GM12864 (cell line): Measurements from ENCODE around the gene SCAI.
"Not testable (repeated sequence)": the region's sequence is repeated elsewhere in the genome, so short reads cannot be mapped to it uniquely, and the experiment has no call there.

Source experiments
- DNase-seq: peaks from one replicate; pipeline ENCODE4 v3.0.0-alpha.2; 2011; ENCODE audit warnings: low read depth
- H3K4me3 ChIP-seq: 2 replicates; pipeline ENCODE4 v1.5.1; 2011; ENCODE audit warnings: mild to moderate bottlenecking, low read depth, low read length, control low read depth
- CTCF ChIP-seq: IDR thresholded peaks from 2 replicates; pipeline ENCODE4 v1.5.1; 2011; ENCODE audit warnings: low read depth, mild to moderate bottlenecking, moderate library complexity, low read length, control low read depth, inconsistent platforms; ENCODE audit errors: missing control alignments

SCAI gene

GRCh38 chr9:125121146-125121545 lies 22.2 kb downstream of the SCAI start:
- no peak overlapping the region for H3K4me3 ChIP-seq
- no peak for DNase-seq
- no peak for TF ChIP-seq CTCF

- no peak overlapping the region for H3K4me3 ChIP-seq
- no peak for TF ChIP-seq CTCF
- no peak for DNase-seq
Observed at GRCh38 chr9:125119643-125120286, 23.6 kb downstream of the SCAI start.

GRCh38 chr9:125118696-125119095 lies 24.6 kb downstream of the SCAI start:
- not testable (repeated sequence) for H3K4me3 ChIP-seq, DNase-seq

GRCh38 chr9:125114503-125114902 lies 28.8 kb downstream of the SCAI start:
- DNase-seq, H3K4me3 ChIP-seq: not testable (repeated sequence)

- DNase-seq, result no peak
- no peak overlapping the region for H3K4me3 ChIP-seq
- no peak for TF ChIP-seq CTCF
Observed at GRCh38 chr9:125110464-125110863, 32.9 kb downstream of the SCAI start.

GRCh38 chr9:125108541-125108940 lies 34.8 kb downstream of the SCAI start:
- not testable (repeated sequence) for DNase-seq, H3K4me3 ChIP-seq

GRCh38 chr9:125106285-125106893 lies 36.9 kb downstream of the SCAI start:
- no peak for DNase-seq
- TF ChIP-seq CTCF, result no peak
- no peak overlapping the region for H3K4me3 ChIP-seq

GRCh38 chr9:125103770-125104460 lies 39.4 kb downstream of the SCAI start:
- no peak for DNase-seq
- H3K4me3 ChIP-seq, result no peak overlapping the region
- no peak for TF ChIP-seq CTCF
